GM12864 (cell line): ENCODE measurements around the gene TESMIN.

Experiments
- DNase-seq: peaks from one replicate; pipeline ENCODE4 v3.0.0-alpha.2; 2011; ENCODE audit warnings: low read depth
- H3K4me3 ChIP-seq: 2 replicates; pipeline ENCODE4 v1.5.1; 2011; ENCODE audit warnings: mild to moderate bottlenecking, low read depth, low read length, control low read depth
- CTCF ChIP-seq: IDR thresholded peaks from 2 replicates; pipeline ENCODE4 v1.5.1; 2011; ENCODE audit warnings: low read depth, mild to moderate bottlenecking, moderate library complexity, low read length, control low read depth, inconsistent platforms; ENCODE audit errors: missing control alignments

The TESMIN gene

GRCh38 chr11:68780829-68781228 is 29.5 kb upstream of the TESMIN start:
- no peak for DNase-seq
- H3K4me3 ChIP-seq: no peak overlapping the region
- no peak for TF ChIP-seq CTCF

- no peak overlapping the region for H3K4me3 ChIP-seq
- no peak for DNase-seq
- TF ChIP-seq CTCF: no peak
Measured at GRCh38 chr11:68778205-68778604, 26.9 kb upstream of the TESMIN start.

- DNase-seq: no peak
- H3K4me3 ChIP-seq: no peak overlapping the region
- TF ChIP-seq CTCF: no peak
Measured at GRCh38 chr11:68776442-68777235, 25.3 kb upstream of the TESMIN start.

- TF ChIP-seq CTCF: no peak
- no peak overlapping the region for H3K4me3 ChIP-seq
- no peak for DNase-seq
Measured at GRCh38 chr11:68775951-68776388, 24.6 kb upstream of the TESMIN start.

- H3K4me3 ChIP-seq: no peak overlapping the region
- no peak for TF ChIP-seq CTCF
- DNase-seq: no peak
Measured at GRCh38 chr11:68774194-68774585, 22.9 kb upstream of the TESMIN start.

GRCh38 chr11:68773521-68774193 is 22.3 kb upstream of the TESMIN start:
- TF ChIP-seq CTCF: no peak
- H3K4me3 ChIP-seq: no peak overlapping the region
- no peak for DNase-seq

- no peak overlapping the region for H3K4me3 ChIP-seq
- DNase-seq: no peak
- TF ChIP-seq CTCF: no peak
Measured at GRCh38 chr11:68772936-68773335, 21.6 kb upstream of the TESMIN start.
